HG02938 (cell line): ENCODE measurements around the gene AHCYL2.
"Not testable (repeated sequence)": the region's sequence is repeated elsewhere in the genome, so short reads cannot be mapped to it uniquely, and the experiment has no call there.

Experiments used
- ATAC-seq: cut with Tn5 transposase; IDR thresholded peaks from one replicate; pipeline ENCODE4 v1.9.1; 2021; ENCODE audit warnings: mild to moderate bottlenecking, moderate library complexity; ENCODE audit not compliant: unreplicated experiment

The AHCYL2 gene

GRCh38 chr7:129240119-129240820, 15.4 kb downstream of the AHCYL2 start:
- no peak for ATAC-seq

GRCh38 chr7:129244220-129244619, 19.4 kb downstream of the AHCYL2 start:
- no peak for ATAC-seq

DNA sequence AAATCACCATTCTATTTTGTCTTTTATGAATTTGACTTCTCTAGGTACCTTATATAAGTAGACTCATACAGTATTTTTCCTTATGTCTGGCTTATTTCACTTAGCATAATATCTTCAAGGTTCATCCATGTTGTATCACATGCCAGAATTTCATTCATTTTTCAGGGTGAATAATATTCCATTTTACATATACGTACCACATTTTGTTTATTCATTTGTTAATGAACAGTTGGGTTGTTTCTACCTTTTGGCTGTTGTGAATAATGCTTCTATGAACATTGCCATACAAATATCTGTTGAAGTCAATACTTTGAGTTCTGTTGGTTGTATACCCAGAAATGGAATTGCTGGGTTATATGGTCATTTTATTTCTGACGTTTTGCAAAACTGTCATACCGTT, 20.7 kb downstream of the AHCYL2 start:
- ATAC-seq = no peak

- ATAC-seq = no peak
Observed at GRCh38 chr7:129247087-129247486, 22.3 kb downstream of the AHCYL2 start.

DNA sequence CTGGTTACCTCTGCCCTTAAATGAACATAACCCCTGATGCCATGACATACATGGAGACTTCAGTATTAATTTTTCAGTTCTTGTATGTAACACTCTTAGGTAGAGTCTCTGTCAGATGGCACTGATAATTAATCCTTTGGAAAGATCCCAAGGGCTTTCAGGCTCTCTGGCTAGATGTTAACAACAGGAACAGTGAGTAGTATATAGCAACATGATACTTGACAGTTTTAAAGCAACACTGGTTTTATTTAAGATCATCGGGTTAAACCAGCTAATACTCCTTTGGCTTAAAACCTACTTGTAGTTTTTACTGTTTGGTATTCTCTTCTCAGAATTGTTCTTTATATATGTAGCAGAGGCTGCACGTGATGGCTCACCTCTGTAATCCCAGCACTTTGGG, 27.3 kb downstream of the AHCYL2 start:
- ATAC-seq = no peak

- not testable (repeated sequence) for ATAC-seq
Observed at GRCh38 chr7:129252603-129253002, 27.8 kb downstream of the AHCYL2 start.

GRCh38 chr7:129255800-129256199, 31.0 kb downstream of the AHCYL2 start:
- ATAC-seq = no peak

DNA sequence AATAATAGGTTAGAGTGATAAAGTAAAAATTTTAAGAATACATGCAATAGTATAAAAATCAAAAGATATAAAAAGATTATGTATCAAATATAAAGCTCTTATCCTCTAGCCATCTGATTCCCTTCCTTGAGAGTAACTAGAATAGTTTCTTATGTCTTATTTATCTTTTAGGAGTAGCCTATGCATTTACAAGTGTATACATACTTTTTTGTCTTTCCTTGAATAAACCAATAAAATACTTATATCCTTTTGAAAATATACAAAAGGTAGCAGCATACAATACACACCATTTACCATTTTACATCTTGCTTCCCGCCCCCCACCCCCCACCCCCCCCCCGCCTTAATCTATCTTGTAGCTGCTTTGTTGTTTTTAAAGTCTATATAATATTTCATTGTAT, 31.4 kb downstream of the AHCYL2 start:
- no peak for ATAC-seq

DNA sequence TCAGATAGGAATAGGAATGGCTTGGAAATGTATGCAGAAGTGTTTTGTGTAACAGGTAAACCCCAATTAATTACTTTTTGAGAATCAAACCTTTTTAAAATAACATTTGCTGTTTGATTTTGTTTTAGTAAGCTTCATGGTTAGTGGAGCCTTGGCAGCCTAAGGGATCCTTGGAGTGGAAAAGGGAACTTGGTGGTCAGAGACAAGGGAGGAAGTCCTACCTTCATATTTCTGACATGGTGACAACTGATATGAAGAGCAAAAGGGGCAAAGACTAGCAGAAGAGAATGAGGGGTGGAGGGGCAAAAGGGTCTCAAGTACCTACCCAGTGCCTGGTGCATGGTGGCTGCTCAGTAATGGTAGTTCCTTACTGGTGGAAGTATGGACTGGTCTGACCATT, 32.3 kb downstream of the AHCYL2 start:
- ATAC-seq = no peak

DNA sequence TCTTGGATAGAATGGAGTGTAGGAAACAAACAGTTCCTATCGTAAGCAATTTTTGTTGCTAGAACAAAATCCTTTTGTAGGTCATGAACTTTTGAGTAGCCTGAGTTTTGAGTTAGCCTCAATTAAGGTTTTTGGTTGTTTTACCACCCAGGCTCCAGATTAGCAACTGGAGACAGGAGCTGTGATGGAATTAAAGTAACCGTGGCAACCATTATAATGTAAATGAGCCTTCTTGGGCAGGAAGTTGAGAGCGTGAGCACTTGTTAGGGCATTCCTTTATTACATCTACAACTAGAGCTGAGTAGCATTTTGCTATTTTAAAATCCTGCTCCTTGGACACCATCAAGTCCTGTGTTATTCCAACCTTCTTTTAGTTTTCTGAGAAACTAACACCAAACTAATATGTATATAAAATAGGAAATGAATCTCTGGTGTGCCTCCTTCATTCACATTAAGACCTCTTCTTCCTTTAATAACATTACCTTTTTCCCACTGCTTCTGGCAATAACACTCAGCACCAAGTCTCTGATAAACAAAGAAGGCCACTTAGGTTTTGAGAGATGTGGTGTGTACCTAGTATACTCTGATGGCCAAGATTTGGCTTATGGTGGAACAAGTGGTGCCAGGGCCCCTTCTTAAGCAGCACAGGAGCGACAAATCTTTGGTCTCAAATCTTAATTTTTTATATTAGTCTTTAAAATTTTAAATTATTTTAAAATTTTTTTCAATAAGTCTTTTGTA, 34.0 kb downstream of the AHCYL2 start:
- no peak for ATAC-seq

DNA sequence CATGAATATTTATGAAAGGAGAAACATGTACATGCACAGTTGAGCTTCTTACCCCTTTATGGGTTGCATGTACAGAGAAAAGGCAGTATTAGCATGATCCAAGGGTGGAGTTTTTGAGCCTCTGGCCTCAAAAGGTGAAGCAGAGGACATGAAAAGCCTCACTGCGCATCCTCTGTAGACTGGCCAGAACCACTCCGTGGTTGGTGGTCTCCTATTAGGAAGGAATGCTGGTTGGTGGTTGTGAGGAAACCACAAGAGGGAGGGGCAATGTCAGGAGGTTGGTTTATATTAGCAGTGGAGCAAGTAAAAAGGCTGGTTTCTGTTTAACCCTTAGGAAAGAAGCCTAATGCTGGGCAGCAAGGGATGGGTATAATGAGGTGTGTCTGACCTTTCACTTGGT, 37.5 kb downstream of the AHCYL2 start:
- ATAC-seq = no peak

DNA sequence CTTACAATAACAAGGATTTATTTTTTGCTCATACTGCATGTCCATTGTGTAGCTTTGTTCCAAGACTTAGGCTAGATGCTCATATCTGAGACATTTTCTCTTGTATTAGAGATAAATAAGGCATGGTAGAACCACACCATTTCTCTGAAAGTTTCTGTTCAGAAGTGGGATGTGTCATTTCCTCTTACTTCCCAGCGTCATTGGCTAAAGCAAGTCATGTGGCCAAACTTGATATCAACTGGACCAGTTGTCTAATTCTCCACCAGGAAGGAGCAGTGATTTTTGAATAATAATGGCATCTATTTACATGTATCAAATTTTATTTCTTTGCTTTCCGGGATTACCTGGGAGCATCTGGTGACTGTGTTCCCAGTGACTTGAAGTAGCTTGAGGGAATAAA, 38.3 kb downstream of the AHCYL2 start:
- no peak for ATAC-seq

- no peak for ATAC-seq
Observed at GRCh38 chr7:129264534-129264933, 39.7 kb downstream of the AHCYL2 start.

GRCh38 chr7:129265328-129265727, 40.5 kb downstream of the AHCYL2 start:
- ATAC-seq = no peak

DNA sequence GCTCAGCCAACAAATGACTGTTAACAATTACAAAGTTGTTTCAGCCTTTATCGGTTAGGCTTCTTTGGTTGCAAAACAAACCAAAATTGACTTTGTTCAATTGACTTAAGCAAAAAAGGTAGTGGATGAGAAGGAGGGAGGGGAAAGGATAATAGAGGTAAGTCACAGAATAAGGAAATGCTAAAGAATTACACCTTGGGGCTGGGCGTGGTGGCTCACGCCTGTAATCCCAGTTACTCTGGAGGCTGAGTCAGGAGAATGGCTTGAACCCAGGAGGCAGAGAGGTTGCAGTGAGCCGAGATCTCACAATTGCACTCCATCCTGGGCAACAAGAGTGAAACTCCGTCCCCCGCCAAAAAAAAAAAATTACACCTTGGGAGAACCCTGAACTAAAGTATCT, 41.4 kb downstream of the AHCYL2 start:
- ATAC-seq = no peak

GRCh38 chr7:129270077-129270476, 45.2 kb downstream of the AHCYL2 start:
- ATAC-seq = no peak

DNA sequence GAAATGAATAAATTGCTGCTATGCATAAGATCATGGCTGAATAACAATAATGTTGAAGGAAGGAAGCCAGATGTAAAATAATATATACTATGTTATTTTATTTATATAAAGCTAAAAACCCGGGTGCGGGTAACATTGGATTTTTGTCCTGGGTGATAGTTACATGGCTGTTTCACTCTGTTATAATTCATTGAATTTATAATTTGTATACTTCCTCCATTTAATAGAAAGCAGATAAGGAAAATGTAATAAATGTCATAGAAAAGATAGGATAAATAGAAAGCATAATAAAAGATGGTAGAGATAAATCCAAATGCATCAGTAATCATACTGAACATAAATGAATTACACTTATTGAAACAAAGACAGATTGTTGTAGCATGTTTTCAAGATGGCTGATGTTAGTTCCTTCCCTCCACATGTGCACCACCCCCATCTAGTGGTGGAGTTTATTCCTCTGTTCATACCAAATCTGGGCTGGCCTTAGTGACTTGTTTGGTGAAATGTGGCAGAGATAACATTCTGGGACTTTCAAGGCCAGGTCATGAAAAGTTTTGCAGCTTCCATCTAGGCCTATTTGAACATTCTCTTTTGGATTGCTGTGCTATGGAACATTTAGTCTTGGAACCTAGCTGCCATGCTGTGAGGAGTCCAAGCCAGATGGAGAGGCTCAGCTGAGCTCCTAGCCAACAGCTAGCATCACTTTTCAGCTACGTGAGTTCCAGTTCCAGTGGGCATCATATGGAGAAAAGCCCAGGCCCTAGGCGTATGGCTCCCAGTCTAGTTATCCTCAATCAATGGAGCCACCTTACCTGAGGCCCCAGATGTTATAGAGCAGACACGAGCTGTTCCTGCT, 46.9 kb downstream of the AHCYL2 start:
- peak; percentile 68 for ATAC-seq

GRCh38 chr7:129273936-129274335, 49.1 kb downstream of the AHCYL2 start:
- no peak for ATAC-seq

- ATAC-seq = no peak
Observed at GRCh38 chr7:129277629-129278028, 52.8 kb downstream of the AHCYL2 start.

DNA sequence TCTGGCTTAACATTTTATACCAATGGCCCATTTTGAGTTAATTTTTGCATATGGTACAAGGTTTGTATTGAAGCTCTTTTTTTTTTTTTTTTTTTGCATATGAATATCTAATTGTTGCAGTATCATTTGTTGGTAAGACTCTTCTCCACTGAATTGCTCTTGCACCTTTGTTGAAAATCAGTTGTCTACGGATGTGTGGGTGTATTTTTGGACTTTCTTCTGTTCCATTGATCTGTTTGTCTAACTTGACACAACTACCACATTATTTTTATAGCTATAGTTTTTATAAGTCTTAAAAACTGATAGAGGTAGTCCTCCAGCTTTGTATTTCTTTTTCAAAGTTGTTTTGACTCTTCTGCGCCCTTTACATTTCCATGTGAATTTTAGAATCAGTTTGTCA, 53.9 kb downstream of the AHCYL2 start:
- ATAC-seq = no peak

DNA sequence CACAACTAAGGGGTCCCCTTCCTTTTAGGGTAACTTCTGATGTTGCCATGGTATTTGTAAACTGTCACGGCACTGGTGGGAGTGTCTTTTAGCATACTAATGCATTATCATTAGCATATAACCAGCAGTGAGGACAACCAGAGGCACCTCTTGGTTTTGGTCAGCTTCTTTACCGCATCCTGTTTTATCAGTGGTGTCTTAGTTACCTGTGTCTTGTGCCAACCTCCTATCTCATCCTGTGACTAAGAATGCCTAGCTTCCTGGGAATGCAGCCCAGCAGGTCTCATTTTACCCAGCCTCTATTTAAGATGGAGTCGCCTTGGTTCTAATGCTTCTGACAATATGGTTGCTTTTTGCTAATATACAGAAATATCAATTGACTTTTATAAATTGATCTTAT, 54.9 kb downstream of the AHCYL2 start:
- ATAC-seq = no peak

DNA sequence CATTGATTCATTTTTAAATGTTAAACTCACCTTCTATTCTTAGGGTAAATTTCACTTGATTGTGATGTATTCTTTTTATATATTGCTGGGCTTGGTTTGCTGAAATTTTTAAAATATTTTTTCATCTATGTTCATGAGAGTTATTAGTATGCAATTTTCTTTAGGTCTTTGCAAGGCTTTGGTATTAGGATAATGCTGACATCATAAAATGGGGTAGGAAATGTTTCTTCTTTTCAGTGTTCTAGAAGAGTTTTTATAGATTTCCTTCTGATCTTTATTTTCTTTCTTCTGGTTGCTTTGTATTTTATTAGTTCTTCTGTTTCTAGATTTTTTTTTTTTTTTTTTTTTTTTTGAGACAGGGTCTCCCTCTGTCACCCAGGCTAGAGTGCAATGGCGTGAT, 56.3 kb downstream of the AHCYL2 start:
- ATAC-seq = no peak
